ENCODE data around the gene EQTN.

The EQTN gene

GRCh38 chr9:27297050-27297449, at the start of gene EQTN:
EQTN (minus strand) TSS chr9:27297150; CDS start chr9:27297055, 95 bp downstream.
- DNase-seq (ENCODE audit: low spot score), result no peak

GRCh38 chr9:27344776-27345175, 47.8 kb upstream of the EQTN start:
- DNase-seq (ENCODE audit: low spot score), result peak; percentile 86

- no peak for DNase-seq (ENCODE audit: low spot score)
Observed at GRCh38 chr9:27341545-27342294, 44.8 kb upstream of the EQTN start.

GRCh38 chr9:27340961-27341511, 44.1 kb upstream of the EQTN start:
- no peak for DNase-seq (ENCODE audit: low spot score)

- no peak for DNase-seq (ENCODE audit: low spot score)
Observed at GRCh38 chr9:27340285-27340674, 43.3 kb upstream of the EQTN start.

- no peak for DNase-seq (ENCODE audit: low spot score)
Observed at GRCh38 chr9:27339661-27340284, 42.8 kb upstream of the EQTN start.

GRCh38 chr9:27338527-27338903, 41.6 kb upstream of the EQTN start:
- DNase-seq (ENCODE audit: low spot score), result no peak

GRCh38 chr9:27337833-27338526, 41.0 kb upstream of the EQTN start:
- DNase-seq (ENCODE audit: low spot score), result peak; percentile 78

- no peak for DNase-seq (ENCODE audit: low spot score)
Observed at GRCh38 chr9:27337236-27337635, 40.3 kb upstream of the EQTN start.

- no peak for DNase-seq (ENCODE audit: low spot score)
Observed at GRCh38 chr9:27336829-27337228, 39.9 kb upstream of the EQTN start.

- DNase-seq (ENCODE audit: low spot score), result no peak
Observed at GRCh38 chr9:27336126-27336525, 39.2 kb upstream of the EQTN start.

GRCh38 chr9:27335075-27335474, 38.1 kb upstream of the EQTN start:
- DNase-seq (ENCODE audit: low spot score), result no peak

GRCh38 chr9:27333241-27334052, 36.5 kb upstream of the EQTN start:
- DNase-seq (ENCODE audit: low spot score), result peak; percentile 82

GRCh38 chr9:27331393-27331792, 34.4 kb upstream of the EQTN start:
- DNase-seq (ENCODE audit: low spot score), result no peak

- peak; percentile 64 for DNase-seq (ENCODE audit: low spot score)
Observed at GRCh38 chr9:27329291-27329690, 32.3 kb upstream of the EQTN start.

- DNase-seq (ENCODE audit: low spot score), result no peak
Observed at GRCh38 chr9:27328483-27328882, 31.5 kb upstream of the EQTN start.

GRCh38 chr9:27311184-27311583, 14.2 kb upstream of the EQTN start:
- DNase-seq (ENCODE audit: low spot score), result no peak

GRCh38 chr9:27310582-27310981, 13.6 kb upstream of the EQTN start:
- DNase-seq (ENCODE audit: low spot score), result no peak

GRCh38 chr9:27308691-27309390, 11.9 kb upstream of the EQTN start:
- no peak for DNase-seq (ENCODE audit: low spot score)

GRCh38 chr9:27304521-27304920, 7.6 kb upstream of the EQTN start:
- DNase-seq (ENCODE audit: low spot score), result no peak

- DNase-seq (ENCODE audit: low spot score), result no peak
Observed at GRCh38 chr9:27303219-27303618, 6.3 kb upstream of the EQTN start.
